NK-92 treated with Interleukin-12 subunit alpha and Interleukin-12 subunit beta, amount 100 ng/mL, for 24 hours (cell line): ENCODE measurements around the gene SOX6.

ENCODE experiments used
- DNase-seq: peaks from one replicate; lab custom pipeline; 2025; lab: John Stamatoyannopoulos, UW

Gene SOX6

GRCh38 chr11:16276251-16276650 is 80.1 kb downstream of the SOX6 start:
- no peak for DNase-seq

GRCh38 chr11:16271258-16271657 is 85.1 kb downstream of the SOX6 start:
- DNase-seq, result no peak

- DNase-seq, result no peak
Observed at GRCh38 chr11:16266021-16266420, 90.3 kb downstream of the SOX6 start.

- DNase-seq, result no peak
Observed at GRCh38 chr11:16265022-16265421, 91.3 kb downstream of the SOX6 start.

- no peak for DNase-seq
Observed at GRCh38 chr11:16262645-16262955, 93.7 kb downstream of the SOX6 start.

GRCh38 chr11:16261836-16262644 is 94.3 kb downstream of the SOX6 start:
- no peak for DNase-seq

- DNase-seq, result no peak
Observed at GRCh38 chr11:16252373-16252772, 104.0 kb downstream of the SOX6 start.

GRCh38 chr11:16248248-16248647 is 108.1 kb downstream of the SOX6 start:
- no peak for DNase-seq

- no peak for DNase-seq
Observed at GRCh38 chr11:16242806-16243205, 113.5 kb downstream of the SOX6 start.

- no peak for DNase-seq
Observed at GRCh38 chr11:16240687-16241086, 115.7 kb downstream of the SOX6 start.

GRCh38 chr11:16239141-16240105 is 116.9 kb downstream of the SOX6 start:
- DNase-seq, result no peak

GRCh38 chr11:16226245-16226644 is 130.1 kb downstream of the SOX6 start:
- DNase-seq, result no peak

GRCh38 chr11:16225623-16226022 is 130.7 kb downstream of the SOX6 start:
- no peak for DNase-seq

GRCh38 chr11:16223558-16223957 is 132.8 kb downstream of the SOX6 start:
- no peak for DNase-seq

- DNase-seq, result no peak
Observed at GRCh38 chr11:16217631-16218030, 138.7 kb downstream of the SOX6 start.

GRCh38 chr11:16216831-16217230 is 139.5 kb downstream of the SOX6 start:
- no peak for DNase-seq

- DNase-seq, result no peak
Observed at GRCh38 chr11:16215352-16215751, 141.0 kb downstream of the SOX6 start.

- no peak for DNase-seq
Observed at GRCh38 chr11:16211407-16211806, 144.9 kb downstream of the SOX6 start.

- no peak for DNase-seq
Observed at GRCh38 chr11:16204261-16204660, 152.1 kb downstream of the SOX6 start.

GRCh38 chr11:16195651-16196050 is 160.7 kb downstream of the SOX6 start:
- no peak for DNase-seq

GRCh38 chr11:16194566-16194965 is 161.8 kb downstream of the SOX6 start:
- no peak for DNase-seq

- no peak for DNase-seq
Observed at GRCh38 chr11:16193897-16194381, 162.4 kb downstream of the SOX6 start.

GRCh38 chr11:16191868-16192240 is 164.5 kb downstream of the SOX6 start:
- no peak for DNase-seq
